ENCODE data around the gene ABHD6.

DNA sequence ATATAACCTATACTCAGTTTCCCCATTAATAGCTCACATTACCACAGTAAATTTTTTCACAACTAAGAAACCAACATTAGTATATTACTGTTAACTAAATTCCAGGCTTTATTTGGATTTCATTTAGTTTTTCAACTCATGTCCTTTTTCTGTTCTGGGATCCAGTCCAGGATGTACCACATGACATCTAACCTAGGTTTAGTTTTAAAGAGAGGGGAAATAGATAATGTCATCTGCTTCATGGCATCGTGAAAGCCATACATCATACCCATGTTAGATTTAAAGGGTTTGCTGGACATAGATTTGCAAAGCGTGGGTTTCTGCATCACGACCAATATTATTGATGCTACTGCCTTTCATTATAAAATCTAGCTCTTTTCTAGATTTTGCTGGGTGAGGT is 35.3 kb downstream of the ABHD6 start:
- TF ChIP-seq, protein P1, sequence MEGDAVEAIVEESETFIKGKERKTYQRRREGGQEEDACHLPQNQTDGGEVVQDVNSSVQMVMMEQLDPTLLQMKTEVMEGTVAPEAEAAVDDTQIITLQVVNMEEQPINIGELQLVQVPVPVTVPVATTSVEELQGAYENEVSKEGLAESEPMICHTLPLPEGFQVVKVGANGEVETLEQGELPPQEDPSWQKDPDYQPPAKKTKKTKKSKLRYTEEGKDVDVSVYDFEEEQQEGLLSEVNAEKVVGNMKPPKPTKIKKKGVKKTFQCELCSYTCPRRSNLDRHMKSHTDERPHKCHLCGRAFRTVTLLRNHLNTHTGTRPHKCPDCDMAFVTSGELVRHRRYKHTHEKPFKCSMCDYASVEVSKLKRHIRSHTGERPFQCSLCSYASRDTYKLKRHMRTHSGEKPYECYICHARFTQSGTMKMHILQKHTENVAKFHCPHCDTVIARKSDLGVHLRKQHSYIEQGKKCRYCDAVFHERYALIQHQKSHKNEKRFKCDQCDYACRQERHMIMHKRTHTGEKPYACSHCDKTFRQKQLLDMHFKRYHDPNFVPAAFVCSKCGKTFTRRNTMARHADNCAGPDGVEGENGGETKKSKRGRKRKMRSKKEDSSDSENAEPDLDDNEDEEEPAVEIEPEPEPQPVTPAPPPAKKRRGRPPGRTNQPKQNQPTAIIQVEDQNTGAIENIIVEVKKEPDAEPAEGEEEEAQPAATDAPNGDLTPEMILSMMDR (IDR thresholded peaks at IDR 0.05): no peak
- TF ChIP-seq POLR2A (IDR thresholded peaks at IDR 0.05): no peak

Data from tibial nerve (tissue), 3 donors.